ENCODE results near the gene NRBP1.

GRCh38 chr2:27471961-27472360 lies 43.5 kb downstream of the NRBP1 start:
- TF ChIP-seq CTCF (IDR thresholded peaks at IDR 0.05; ENCODE audit: low read depth, low read length, missing input control) (no peak), RXRA (IDR thresholded peaks at IDR 0.05) (no peak), RAD21 (IDR thresholded peaks at IDR 0.05) (no peak), MAX (IDR thresholded peaks at IDR 0.05) (no peak), JUND (IDR thresholded peaks at IDR 0.05) (no peak), GABPA (IDR thresholded peaks at IDR 0.05 in 1 of 2, conservative IDR thresholded peaks at IDR 0.05 in 1 of 2) (no peak)
- TF ChIP-seq, protein P1, sequence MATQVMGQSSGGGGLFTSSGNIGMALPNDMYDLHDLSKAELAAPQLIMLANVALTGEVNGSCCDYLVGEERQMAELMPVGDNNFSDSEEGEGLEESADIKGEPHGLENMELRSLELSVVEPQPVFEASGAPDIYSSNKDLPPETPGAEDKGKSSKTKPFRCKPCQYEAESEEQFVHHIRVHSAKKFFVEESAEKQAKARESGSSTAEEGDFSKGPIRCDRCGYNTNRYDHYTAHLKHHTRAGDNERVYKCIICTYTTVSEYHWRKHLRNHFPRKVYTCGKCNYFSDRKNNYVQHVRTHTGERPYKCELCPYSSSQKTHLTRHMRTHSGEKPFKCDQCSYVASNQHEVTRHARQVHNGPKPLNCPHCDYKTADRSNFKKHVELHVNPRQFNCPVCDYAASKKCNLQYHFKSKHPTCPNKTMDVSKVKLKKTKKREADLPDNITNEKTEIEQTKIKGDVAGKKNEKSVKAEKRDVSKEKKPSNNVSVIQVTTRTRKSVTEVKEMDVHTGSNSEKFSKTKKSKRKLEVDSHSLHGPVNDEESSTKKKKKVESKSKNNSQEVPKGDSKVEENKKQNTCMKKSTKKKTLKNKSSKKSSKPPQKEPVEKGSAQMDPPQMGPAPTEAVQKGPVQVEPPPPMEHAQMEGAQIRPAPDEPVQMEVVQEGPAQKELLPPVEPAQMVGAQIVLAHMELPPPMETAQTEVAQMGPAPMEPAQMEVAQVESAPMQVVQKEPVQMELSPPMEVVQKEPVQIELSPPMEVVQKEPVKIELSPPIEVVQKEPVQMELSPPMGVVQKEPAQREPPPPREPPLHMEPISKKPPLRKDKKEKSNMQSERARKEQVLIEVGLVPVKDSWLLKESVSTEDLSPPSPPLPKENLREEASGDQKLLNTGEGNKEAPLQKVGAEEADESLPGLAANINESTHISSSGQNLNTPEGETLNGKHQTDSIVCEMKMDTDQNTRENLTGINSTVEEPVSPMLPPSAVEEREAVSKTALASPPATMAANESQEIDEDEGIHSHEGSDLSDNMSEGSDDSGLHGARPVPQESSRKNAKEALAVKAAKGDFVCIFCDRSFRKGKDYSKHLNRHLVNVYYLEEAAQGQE (IDR thresholded peaks at IDR 0.05) = no peak
- TF ChIP-seq, protein P2, sequence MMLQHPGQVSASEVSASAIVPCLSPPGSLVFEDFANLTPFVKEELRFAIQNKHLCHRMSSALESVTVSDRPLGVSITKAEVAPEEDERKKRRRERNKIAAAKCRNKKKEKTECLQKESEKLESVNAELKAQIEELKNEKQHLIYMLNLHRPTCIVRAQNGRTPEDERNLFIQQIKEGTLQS (IDR thresholded peaks at IDR 0.05) = no peak

Data from liver (tissue), 3 donors.